ENCODE measurements around the gene PPP1R36. TPM values are rescaled to one million over a fixed set of nuclear protein-coding genes. Genes with fewer than 3 reads are reported as not detected.

PPP1R36 gene
- polyA plus RNA-seq, 3 donors = 0.38 TPM; not detected in 2

- TF ChIP-seq CTCF (IDR thresholded peaks at IDR 0.05) = no peak
- peaks cover 4 to 6% of the 10 kb centered on the region in 2 donors for H3K36me3 Mint-ChIP-seq
- no peak overlapping the region for H3K27ac ChIP-seq (ENCODE audit: low read depth in 1 of 2, low read length in 2 of 2)
- H3K79me2 ChIP-seq (ENCODE audit: insufficient read depth, low read length) = peaks cover 97% of the 10 kb centered on the region
- H3K9ac ChIP-seq (ENCODE audit: insufficient read depth, low read length, poor library complexity, severe bottlenecking) = no peak overlapping the region
- H4K20me1 ChIP-seq (ENCODE audit: insufficient read depth, low read length) = peaks cover 100% of the 10 kb centered on the region
- H3K4me2 ChIP-seq (replicated peaks; ENCODE audit: extremely low read depth, low read length, poor library complexity, severe bottlenecking) = no peak overlapping the region
- no peaks in the 10 kb centered on the region for H3K27me3 Mint-ChIP-seq (ENCODE audit: low read depth in 3 of 3)
- H3K4me1 Mint-ChIP-seq = no peaks in the 10 kb centered on the region
- no peaks in the 10 kb centered on the region for H3K4me1 ChIP-seq (ENCODE audit: control insufficient read depth in 1 of 2, insufficient read depth in 2 of 2, low read length in 2 of 2)
- no peak overlapping the region for H3K4me3 ChIP-seq (replicated peaks in 1 of 3; ENCODE audit: low read depth in 2 of 3, low read length in 3 of 3)
- intact Hi-C loops (cut with micrococcal nuclease) = no loop called here
- no peaks in the 10 kb centered on the region for H3K9me3 ChIP-seq (replicated peaks in 1 of 2; ENCODE audit: control insufficient read depth in 1 of 2, insufficient read depth in 1 of 2, low read length in 2 of 2)
- H3K9me3 Mint-ChIP-seq = no peaks in the 10 kb centered on the region
- no peaks in the 10 kb centered on the region for H3K27me3 ChIP-seq (ENCODE audit: control insufficient read depth in 2 of 2, insufficient read depth in 2 of 2, low read length in 2 of 2)
- peaks cover 19 to 30% of the 10 kb centered on the region in 2 donors for H3K36me3 ChIP-seq (replicated peaks in 1 of 2; ENCODE audit: control insufficient read depth in 1 of 2, insufficient read depth in 2 of 2, low read length in 2 of 2)
- no peak overlapping the region for H2AFZ ChIP-seq (ENCODE audit: insufficient read depth, low read depth, low read length, poor library complexity, severe bottlenecking)
- no peak for DNase-seq
- peak overlapping the region in 1 of 7 donors; percentile 26 for H3K27ac Mint-ChIP-seq
- H3K4me3 Mint-ChIP-seq = no peak overlapping the region
- no CpG with 5 or more reads among the region's 4 CpGs for WGBS (ENCODE audit: insufficient coverage)
Measured at GRCh38 chr14:64518229-64518628, 31.5 kb upstream of the PPP1R36 start.

GRCh38 chr14:64520699-64521098 is 29.1 kb upstream of the PPP1R36 start:
- Histone ChIP-seq H3K27me3 (ENCODE audit: control insufficient read depth in 2 of 2, insufficient read depth in 2 of 2, low read length in 2 of 2) (no peaks in the 10 kb centered on the region), H2AFZ (ENCODE audit: insufficient read depth, low read depth, low read length, poor library complexity, severe bottlenecking) (no peak overlapping the region), H3K27ac (ENCODE audit: low read depth in 1 of 2, low read length in 2 of 2) (no peak overlapping the region), H3K4me3 (replicated peaks in 1 of 3; ENCODE audit: low read depth in 2 of 3, low read length in 3 of 3) (no peak overlapping the region), H3K9ac (ENCODE audit: insufficient read depth, low read length, poor library complexity, severe bottlenecking) (no peak overlapping the region), H3K36me3 (replicated peaks in 1 of 2; ENCODE audit: control insufficient read depth in 1 of 2, insufficient read depth in 2 of 2, low read length in 2 of 2) (peaks cover 25 to 38% of the 10 kb centered on the region in 2 donors), H4K20me1 (ENCODE audit: insufficient read depth, low read length) (peaks cover 98% of the 10 kb centered on the region), H3K4me1 (ENCODE audit: control insufficient read depth in 1 of 2, insufficient read depth in 2 of 2, low read length in 2 of 2) (no peaks in the 10 kb centered on the region), H3K4me2 (replicated peaks; ENCODE audit: extremely low read depth, low read length, poor library complexity, severe bottlenecking) (no peak overlapping the region), H3K79me2 (ENCODE audit: insufficient read depth, low read length) (peaks cover 79% of the 10 kb centered on the region), H3K9me3 (replicated peaks in 1 of 2; ENCODE audit: control insufficient read depth in 1 of 2, insufficient read depth in 1 of 2, low read length in 2 of 2) (no peaks in the 10 kb centered on the region)
- Mint-ChIP-seq H3K9me3 (no peaks in the 10 kb centered on the region), H3K27me3 (ENCODE audit: low read depth in 3 of 3) (no peaks in the 10 kb centered on the region), H3K4me3 (no peak overlapping the region), H3K36me3 (peaks cover 5 to 12% of the 10 kb centered on the region in 2 donors), H3K4me1 (no peaks in the 10 kb centered on the region), H3K27ac (peak overlapping the region in 1 of 7 donors; percentile 7)
- no peak for TF ChIP-seq CTCF (IDR thresholded peaks at IDR 0.05)
- intact Hi-C loops (cut with micrococcal nuclease) = no loop called here
- DNase-seq = no peak
- no CpG with 5 or more reads among the region's 4 CpGs for WGBS (ENCODE audit: insufficient coverage)
